HG02798 (cell line): ENCODE results near the gene C21orf58.
A peak's percentile ranks its signal among the peaks of the same experiment; 100 is the strongest.
"Not testable (repeated sequence)": the region's sequence is repeated elsewhere in the genome, so short reads cannot be mapped to it uniquely, and the experiment has no call there.

ENCODE experiments used
- ATAC-seq: cut with Tn5 transposase; IDR thresholded peaks from one replicate; pipeline ENCODE4 v1.9.1; 2021; ENCODE audit warnings: mild to moderate bottlenecking; ENCODE audit not compliant: unreplicated experiment, poor library complexity

Gene C21orf58

DNA sequence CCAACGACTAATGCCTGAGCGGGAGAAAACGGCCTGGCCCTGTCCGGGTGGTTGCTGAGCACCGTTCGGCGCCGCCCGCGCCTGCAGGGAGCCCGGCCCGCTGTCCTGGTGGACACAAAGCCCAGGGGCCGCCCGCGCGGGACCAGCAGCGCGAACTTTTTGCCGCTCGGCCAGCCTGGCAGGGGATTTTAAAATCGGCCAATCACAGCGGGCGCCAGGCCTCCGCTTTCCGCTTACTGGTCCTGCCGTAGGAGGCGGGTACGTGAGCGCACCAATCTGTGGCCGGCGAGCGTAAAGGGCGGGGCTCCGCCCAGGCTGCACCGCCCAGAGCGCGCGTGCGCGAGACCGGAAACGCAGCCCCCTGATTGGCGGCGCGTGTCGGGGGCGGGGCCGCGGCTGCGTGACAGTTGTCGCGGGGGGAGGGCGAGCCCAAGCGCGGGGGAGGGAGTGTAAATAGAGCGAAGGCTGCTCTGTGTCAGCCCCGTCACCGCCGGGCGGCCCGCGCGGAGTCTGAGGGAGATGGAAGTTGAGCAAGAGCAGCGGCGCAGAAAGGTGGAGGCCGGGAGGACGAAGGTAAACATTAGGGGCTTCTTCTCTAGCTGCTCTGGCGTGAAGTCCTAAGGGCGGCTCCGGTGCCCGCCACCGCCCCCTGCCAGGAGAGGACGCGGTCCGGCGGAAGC lies at the start of gene C21orf58, which contains the start of gene PCNT:
Gene C21orf58 (minus strand): TSS at position 161 of the 680 bp plus-strand sequence. CDS start 1,132 bp downstream, outside the sequence.
Gene PCNT (plus strand): TSS at position 447 of the 680 bp plus-strand sequence. CDS start 73 bp downstream, at position 520.
- peak; percentile 88 for ATAC-seq

- not testable (repeated sequence) for ATAC-seq
Observed at GRCh38 chr21:46372947-46373346, 49.3 kb upstream of the C21orf58 start.

GRCh38 chr21:46372014-46372485 lies 48.4 kb upstream of the C21orf58 start:
- no peak for ATAC-seq

DNA sequence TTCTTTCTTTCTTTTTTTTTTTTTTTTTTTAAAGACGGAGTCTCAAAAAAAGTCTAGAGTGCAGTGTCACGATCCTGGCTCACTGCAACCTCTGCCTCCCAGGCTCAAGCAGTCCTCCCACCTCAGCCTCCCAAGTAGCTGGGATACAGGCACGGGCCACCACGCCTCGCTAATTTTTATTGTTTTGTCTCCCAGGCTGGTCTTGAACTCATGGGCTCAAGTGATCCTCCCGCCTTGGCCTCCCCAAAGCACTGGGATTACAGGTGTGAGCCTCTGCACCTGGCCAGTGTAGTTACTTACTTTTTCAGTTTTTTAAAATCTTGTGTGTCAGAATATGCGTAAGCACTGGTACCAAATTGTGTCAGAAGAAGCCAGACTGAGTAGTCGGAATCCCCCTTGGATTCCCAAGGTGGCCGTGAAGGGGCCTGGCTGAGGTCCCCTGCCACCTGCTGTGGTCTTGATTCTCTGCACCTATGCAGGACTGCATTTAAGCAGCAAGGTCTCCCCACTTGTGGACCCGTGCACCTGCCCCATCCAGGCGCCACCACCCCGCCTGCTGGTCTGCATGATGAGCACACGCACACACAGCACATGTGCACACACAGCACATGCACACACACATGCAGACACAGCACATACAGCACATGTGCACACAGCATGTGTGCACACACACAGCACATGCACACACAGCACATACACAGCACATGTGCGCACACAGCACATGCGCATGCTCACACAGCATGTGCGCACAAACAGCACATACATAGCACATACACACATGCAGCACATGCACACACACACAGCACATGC lies 47.7 kb upstream of the C21orf58 start:
- ATAC-seq, result no peak

DNA sequence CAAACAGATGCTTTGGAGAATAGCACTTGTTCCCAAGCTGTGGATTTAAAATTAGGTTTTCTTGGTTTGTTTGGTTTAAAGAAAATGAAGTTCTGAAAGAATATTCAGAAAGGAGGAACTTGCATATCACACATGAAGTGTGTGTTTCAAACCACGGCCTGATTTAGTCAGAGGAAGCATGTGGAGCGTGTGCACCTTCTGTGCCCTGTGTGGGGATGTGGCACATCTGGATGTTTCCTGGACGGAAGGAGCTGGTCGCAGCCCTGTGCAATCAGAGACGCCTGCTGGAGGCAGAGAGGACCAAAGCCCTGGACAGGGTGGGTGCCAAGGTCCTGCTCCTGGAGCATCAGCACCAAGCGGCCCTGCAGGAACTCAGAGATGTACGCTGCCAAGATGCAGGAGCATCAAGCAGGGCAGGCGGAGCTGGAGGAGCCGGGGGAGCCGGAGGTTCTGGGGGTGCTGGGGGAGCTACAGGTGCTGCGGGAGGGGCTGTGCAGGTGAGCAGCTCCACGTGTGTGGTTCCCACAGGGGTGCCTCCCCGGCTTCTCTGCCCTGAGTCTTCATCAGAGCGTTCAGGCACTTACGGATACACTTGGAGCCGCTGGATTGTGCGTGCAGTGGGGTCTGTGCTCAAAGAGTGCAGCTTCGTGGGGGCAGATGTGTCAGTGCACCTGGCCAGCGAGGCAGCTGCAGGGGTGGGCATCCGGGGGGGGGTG lies 46.0 kb upstream of the C21orf58 start:
- no peak for ATAC-seq

DNA sequence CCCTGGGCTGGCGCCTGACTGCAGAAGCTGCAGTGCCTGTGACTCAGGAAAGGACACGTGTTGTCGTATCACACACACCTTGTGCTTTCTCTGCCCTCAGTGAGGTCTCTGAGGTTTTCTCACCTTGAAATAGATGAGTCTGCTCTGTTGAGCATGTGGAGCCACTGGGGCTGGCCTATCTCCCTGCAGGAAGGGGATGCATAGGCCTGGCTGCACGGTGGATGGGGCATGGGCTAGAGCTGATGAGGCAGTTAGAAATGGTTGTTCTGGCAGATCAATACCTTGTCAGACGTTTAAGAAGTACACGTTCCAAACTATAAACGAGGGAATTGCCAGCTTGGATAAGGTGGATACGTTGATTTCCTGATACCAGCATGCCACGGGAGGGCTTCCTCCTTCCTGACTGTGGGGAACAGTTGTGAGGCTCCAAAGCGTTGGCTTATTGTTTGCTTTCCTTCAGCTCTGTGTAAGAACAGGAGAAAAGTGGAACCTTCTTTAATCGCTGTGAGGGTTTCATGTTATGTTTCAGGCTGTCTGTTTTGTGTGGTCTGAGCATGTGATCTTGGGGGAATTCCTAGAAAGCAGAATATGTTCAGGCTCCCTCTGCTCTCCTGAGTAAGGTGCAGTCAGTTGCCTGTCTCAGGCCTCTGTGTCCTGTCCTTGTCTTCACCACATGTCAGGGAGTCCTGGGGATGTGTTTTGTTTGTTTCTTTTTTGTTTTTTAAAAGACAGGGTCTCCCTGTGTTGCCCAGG lies 45.0 kb upstream of the C21orf58 start:
- peak; percentile 65 for ATAC-seq

- ATAC-seq, result no peak
Observed at GRCh38 chr21:46366966-46367365, 43.3 kb upstream of the C21orf58 start.

DNA sequence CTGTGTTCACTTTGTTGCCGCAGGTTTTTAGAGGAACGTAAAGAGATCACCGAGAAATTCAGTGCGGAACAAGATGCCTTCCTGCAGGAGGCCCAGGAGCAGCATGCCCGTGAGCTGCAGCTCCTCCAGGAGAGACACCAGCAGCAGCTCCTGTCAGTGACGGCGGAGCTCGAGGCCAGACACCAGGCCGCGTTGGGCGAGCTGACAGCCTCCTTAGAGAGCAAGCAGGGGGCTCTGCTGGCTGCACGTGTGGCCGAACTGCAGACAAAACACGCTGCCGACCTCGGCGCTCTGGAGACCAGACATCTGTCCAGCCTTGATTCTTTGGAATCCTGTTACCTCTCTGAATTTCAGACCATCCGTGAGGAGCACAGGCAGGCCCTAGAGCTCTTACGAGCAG lies 42.9 kb upstream of the C21orf58 start:
- no peak for ATAC-seq

DNA sequence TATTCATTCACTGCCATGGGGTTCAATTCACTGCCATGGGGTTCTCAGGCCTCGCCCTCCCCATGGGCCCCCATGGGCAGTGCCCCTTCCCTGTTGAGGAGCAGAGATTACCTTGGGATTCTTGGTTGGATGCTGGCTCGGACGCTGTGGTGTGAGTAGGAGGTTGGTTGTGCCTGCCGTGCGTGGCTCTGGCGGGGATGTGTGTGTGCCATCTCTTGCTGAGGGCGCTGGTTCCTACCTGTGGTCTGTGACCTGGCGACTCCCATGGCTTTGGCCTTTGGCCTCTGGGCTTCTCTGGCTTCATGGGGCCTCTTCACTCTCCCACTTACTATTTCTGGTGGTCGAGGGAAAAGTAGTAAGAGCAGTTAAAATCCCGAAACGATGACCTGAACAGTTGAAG lies 42.4 kb upstream of the C21orf58 start:
- ATAC-seq, result no peak

GRCh38 chr21:46363698-46364097 lies 40.0 kb upstream of the C21orf58 start:
- ATAC-seq, result no peak

DNA sequence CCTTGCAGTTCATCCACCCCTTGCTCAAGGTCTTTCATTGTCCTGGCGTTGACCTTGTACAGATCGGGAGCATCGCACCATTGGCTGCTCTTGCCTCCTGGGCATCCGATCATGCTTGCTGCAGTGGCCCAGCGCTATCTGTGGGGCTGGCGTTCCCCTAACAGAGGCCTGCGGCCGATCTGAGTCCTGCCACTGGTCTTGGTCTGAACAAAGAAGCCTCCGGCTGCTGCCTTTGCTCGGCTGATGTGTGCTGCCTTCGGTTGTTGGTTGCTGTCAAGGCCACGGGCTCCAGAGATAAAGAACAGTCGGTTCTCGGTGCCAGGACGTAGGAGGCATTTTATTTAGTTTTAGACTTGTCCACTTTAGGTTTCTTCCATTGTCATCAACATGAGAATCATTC lies 39.3 kb upstream of the C21orf58 start:
- ATAC-seq, result no peak

- no peak for ATAC-seq
Observed at GRCh38 chr21:46361935-46362334, 38.3 kb upstream of the C21orf58 start.

DNA sequence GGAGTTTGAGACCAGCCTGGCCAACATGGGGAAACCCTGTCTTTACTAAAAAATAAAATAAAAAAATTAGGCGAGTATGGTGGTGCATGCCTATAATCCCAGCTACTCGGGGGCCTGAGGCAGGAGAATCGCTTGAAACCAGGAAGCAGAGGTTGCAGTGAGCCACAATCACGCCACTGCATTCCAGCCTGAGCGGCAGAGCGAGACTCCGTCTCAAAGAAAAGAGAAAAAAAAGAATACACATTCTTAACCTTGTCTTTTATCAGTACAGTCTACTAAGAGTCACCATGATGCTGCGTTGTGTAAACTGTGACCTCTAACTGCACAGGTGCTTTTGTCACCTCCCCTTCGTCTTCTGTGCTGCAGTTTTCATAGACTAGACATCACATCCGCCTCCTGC lies 37.5 kb upstream of the C21orf58 start:
- no peak for ATAC-seq

GRCh38 chr21:46357684-46358425 lies 34.2 kb upstream of the C21orf58 start:
- ATAC-seq, result no peak

DNA sequence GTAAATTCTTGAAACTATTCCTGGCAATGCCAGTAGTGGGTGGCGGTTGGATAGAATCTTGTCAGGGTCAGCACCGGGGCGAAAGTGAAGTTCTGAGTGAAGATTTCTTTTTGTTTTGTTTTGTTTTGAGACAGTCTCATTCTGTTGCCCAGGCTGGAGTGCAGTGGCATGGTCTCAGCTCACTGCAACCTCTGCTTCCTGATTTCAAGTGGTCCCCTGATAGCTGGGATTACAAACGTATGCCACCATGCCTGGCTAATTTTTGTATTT lies 33.6 kb upstream of the C21orf58 start:
- peak; percentile 40 for ATAC-seq

DNA sequence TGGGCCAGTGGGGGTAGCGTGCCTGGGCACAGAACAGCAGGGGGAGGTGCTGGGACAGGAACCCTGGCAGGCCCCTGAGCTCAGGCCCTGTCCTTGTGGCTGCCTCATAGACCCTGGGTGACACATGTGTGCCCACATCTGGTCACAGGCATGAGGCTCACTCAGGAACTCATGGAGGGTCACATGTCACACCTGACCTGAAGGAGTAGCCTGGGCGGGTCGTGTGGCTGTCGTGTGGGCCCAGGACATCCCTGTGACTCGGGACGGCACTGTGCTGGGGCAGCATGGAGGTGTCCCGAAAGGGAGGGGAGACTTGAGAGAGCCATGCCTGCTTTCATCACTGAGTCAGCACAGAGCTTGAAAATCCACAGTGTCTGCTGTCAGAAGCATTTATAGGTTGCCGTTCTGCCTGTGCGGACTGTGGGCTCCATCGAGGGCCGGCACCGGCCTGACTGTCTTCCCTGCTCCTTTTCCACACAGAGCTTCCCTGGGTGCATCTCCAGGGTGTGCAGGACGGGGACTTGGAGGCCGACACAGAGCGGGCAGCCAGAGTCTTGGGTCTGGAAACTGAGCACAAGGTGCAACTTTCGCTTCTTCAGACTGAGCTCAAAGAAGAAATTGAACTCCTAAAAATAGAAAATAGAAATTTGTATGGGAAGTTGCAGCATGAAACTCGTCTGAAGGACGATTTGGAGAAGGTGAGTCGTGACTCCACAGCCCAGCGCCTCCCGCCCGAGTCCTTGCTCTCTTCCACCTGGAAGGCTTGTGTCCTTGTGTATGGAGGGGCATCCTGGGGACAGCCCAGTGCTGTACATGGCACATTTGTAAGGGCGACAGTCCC lies 33.0 kb upstream of the C21orf58 start:
- peak; percentile 60 for ATAC-seq

DNA sequence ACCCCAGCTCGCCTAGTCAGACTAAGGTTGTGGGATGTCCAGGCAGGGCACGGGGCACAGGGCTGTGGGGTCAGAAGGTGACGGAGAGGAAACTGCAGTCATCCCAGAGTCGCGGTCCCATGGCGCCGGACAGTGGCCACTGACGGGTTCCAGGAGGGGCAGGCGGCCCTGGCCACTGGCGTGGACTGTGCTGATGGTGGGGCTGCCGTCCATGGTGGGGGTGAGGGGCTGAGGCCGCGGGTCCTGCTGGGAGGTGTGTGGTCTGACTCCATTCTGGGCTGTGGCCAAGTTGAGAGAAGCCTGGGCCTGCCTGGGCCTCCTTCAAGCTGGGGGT lies 32.3 kb upstream of the C21orf58 start:
- no peak for ATAC-seq

GRCh38 chr21:46355161-46356004 lies 31.7 kb upstream of the C21orf58 start:
- no peak for ATAC-seq
